GM12801 (cell line): Measurements from ENCODE around the gene CTDSP1.

Experiments
- CTCF ChIP-seq: IDR thresholded peaks from one replicate; pipeline ENCODE4 v1.5.1; 2011; ENCODE audit warnings: control low read depth; ENCODE audit not compliant: insufficient read length; ENCODE audit errors: extremely low read depth

Gene CTDSP1

GRCh38 chr2:218431878-218432277 is 32.2 kb downstream of the CTDSP1 start:
- no peak for TF ChIP-seq CTCF

GRCh38 chr2:218432676-218433365 is 33.2 kb downstream of the CTDSP1 start:
- no peak for TF ChIP-seq CTCF

GRCh38 chr2:218434456-218434855 is 34.8 kb downstream of the CTDSP1 start:
- no peak for TF ChIP-seq CTCF

GRCh38 chr2:218435003-218435982 is 35.6 kb downstream of the CTDSP1 start:
- TF ChIP-seq CTCF = no peak

GRCh38 chr2:218436992-218437391 is 37.3 kb downstream of the CTDSP1 start:
- no peak for TF ChIP-seq CTCF

GRCh38 chr2:218437969-218438368 is 38.3 kb downstream of the CTDSP1 start:
- TF ChIP-seq CTCF = no peak

GRCh38 chr2:218438596-218438995 is 38.9 kb downstream of the CTDSP1 start:
- TF ChIP-seq CTCF = no peak
